HG03521 (cell line): Measurements from ENCODE around the gene COL11A2.

Source experiments
- ATAC-seq: cut with Tn5 transposase; IDR thresholded peaks from one replicate; pipeline ENCODE4 v1.9.1; 2021; ENCODE audit warnings: mild to moderate bottlenecking, moderate library complexity; ENCODE audit not compliant: unreplicated experiment

COL11A2 gene

DNA sequence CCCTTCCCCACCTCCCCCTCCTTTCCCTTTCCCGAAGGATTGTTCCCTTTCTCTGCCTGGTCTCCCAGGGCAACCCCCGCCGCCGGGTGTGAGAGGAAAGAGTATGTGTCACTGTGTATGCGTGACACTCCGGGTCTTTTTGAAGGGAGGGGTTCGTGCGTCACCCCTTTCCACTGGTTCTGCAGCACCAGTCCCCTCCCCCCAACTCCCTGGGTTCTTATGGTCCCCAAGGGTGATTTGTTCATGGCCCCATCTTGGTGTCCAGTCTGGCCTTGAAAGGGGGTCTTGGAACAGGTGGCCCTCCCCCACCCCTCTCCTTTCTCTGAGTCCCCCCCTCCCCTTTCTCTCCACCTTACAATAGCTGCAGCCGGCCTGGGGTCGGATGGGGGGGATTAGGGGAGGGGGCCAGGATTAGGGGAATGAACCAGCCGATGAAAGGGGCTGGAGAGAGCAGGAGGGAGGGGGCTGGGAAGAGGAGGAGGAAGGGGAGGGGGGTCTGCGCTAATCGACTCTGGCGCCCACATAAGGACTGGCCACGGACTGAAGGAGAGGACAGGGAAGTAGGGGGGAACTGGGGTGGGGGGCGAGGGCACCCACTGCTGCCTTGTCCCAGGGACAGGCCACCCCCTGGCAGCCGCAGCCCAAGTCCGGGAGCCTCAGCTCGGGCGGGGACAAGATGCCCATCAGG is 14.7 kb upstream of the COL11A2 start:
- ATAC-seq, result no peak

- ATAC-seq, result no peak
Observed at GRCh38 chr6:33206027-33206863, 14.0 kb upstream of the COL11A2 start.

DNA sequence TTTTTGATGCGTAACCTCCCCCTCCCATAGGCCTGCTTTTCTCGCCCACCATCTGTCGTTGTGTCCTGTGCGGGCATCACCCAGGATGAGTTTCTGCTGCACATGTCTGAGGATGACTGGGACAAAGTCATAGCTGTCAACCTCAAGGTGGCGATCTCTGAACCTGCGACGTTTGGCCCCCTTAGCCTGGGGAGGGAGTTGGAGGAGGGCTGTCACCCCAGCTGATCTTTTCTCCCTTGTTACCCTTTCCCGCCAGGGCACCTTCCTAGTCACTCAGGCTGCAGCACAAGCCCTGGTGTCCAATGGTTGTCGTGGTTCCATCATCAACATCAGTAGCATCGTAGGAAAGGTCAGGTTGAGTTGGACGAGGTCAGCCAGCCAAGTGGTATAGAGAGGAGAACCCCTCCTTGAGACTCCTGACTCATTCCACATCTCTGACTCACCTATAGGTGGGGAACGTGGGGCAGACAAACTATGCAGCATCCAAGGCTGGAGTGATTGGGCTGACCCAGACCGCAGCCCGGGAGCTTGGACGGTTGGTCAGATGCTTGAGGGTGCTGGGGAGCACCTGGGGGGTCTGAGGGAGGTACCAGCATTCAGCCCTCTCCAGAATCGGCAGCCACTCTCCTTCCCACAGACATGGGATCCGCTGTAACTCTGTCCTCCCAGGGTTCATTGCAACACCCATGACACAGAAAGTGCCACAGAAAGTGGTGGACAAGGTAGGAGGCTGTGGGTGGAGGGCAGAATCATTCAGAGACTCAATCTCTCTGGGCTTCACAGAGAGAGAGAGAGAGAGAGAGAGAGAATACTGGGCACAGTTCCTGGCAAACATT is 13.1 kb upstream of the COL11A2 start:
- no peak for ATAC-seq

- ATAC-seq, result peak; percentile 38
Observed at GRCh38 chr6:33204415-33205190, 12.3 kb upstream of the COL11A2 start, which contains the start of gene HSD17B8. HSD17B8 (plus strand) TSS chr6:33204655; CDS start chr6:33204669, 14 bp downstream.

DNA sequence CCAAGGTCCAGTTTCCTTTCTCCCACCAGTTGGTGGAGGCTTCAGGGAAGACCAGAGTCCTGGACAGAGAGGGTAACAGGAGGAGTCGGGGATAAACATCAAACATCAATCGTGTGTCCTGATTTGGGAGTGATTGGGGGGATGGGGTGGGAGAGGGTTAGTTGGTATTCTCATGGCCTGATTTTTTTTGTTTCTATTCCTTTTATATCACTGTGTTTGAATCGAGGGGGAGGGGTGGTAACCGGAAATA is 11.8 kb upstream of the COL11A2 start:
- ATAC-seq, result no peak

- no peak for ATAC-seq
Observed at GRCh38 chr6:33203443-33204164, 11.3 kb upstream of the COL11A2 start.

DNA sequence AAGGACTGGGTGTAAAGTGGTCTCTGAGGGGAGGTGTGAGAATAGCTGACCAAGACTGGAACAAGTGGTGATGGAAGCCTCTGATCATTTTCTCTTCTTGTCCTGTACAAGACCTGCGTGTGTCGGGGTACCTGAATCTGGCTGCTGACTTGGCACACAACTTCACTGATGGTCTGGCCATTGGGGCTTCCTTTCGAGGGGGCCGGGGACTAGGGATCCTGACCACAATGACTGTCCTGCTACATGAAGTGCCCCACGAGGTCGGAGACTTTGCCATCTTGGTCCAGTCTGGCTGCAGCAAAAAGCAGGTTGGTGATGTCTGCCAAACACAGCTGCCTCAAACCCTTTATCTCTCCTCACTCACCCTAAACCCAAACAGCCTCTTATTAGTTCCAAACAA is 10.5 kb upstream of the COL11A2 start:
- no peak for ATAC-seq

DNA sequence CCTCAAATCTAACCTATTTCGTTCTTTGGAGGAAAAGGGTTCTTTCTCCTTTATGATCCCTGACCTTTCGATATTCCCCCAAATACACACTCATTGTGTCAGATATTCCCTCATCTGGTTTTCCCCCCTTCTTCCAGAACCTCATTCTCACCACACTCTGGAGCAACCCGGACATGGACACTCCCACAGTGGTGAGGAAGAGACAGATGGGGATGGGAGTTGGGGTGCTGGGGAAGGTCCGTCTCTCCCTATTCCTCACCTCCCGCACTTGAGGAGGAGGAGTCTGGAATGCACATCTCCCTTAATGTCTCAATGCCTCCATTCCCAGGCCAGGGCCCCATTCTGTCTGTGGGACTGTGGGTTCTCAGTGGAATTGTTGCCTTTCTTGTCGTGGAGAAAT is 9.7 kb upstream of the COL11A2 start:
- no peak for ATAC-seq

DNA sequence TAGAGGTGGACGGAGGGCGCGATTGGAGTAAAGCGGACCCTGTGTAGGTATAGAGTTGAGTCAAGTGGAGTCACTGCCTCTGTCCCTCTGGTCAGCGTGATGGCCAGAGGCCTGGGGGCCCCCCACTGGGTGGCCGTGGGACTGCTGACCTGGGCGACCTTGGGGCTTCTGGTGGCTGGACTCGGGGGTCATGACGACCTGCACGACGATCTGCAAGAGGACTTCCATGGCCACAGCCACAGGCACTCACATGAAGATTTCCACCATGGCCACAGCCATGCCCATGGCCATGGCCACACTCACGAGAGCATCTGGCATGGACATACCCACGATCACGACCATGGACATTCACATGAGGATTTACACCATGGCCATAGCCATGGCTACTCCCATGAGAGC is 8.9 kb upstream of the COL11A2 start:
- no peak for ATAC-seq

GRCh38 chr6:33200219-33201146 is 8.2 kb upstream of the COL11A2 start, which contains the start of the genes RXRB and SLC39A7:
RXRB (minus strand) TSS chr6:33200665; CDS start chr6:33200476, 189 bp downstream.
SLC39A7 (plus strand) TSS chr6:33200867; CDS start chr6:33201246, 379 bp downstream.
- peak; percentile 57 for ATAC-seq

GRCh38 chr6:33199687-33200218 is 7.5 kb upstream of the COL11A2 start:
- peak; percentile 21 for ATAC-seq

- no peak for ATAC-seq
Observed at GRCh38 chr6:33198853-33199436, 6.7 kb upstream of the COL11A2 start.

- ATAC-seq, result no peak
Observed at GRCh38 chr6:33198159-33198852, 6.0 kb upstream of the COL11A2 start.

DNA sequence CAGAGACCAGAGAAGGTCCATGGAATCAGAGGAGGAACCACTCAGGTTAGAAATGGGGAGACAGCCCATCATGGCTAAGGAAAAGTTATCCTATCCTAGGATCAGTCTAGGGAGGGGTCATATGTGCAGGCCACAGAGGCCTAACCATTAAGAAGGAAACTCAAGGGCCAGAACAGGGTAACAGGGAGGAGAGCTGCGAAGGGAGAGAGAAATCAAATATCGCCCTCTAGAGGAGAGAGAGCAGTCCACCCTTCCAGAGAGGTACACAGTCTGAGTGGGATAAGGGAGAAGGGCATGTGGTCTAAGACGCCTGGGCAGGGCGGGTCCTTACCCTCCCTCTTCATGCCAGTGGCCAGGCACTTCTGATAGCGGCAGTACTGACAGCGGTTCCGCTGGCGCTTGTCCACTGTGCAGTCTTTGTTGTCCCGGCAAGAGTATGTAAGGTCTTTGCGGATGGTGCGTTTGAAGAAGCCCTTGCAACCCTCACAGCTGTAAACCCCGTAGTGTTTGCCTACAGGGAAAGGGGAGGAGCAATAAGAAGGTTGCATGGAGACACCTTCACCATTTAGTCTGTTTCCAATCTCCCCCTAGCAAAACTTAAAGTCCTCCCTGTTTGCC is 5.3 kb upstream of the COL11A2 start:
- ATAC-seq, result no peak

- no peak for ATAC-seq
Observed at GRCh38 chr6:33195304-33196165, 3.3 kb upstream of the COL11A2 start.

DNA sequence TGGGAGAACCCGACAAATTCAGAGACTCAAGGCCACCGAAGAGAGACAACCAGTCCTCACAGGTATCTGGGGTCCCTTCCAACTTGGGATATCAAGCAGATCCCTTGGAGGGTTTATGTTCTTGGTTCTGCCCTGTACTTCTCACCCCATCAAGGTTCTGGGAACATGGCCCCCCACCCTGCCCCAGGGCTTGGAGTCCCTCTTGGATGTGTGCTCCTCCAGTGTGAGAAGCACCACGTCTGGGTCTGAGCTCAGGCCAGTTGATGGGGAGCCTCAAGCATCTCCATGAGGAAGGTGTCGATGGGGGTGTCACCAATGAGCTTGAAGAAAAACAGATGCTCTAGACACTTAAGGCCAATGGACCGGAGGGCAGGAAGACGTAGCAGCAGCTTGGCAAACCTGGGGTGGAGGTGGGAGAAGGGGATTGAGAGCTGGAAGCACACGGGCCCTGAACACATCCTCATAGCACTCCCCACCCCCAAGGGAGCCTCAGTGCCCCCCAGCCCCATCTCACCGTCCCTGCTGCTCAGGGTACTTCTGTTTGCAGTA is 2.2 kb upstream of the COL11A2 start:
- ATAC-seq, result no peak
